ENCODE results near the gene TERB2. TPM values are rescaled to one million over a fixed set of nuclear protein-coding genes. Genes with fewer than 3 reads are reported as not detected.

TERB2 gene
- total RNA-seq, 1 donor from 2014 or later, result not detected

Other genes starting within 250 kb of the TERB2 start
- 3.0 TPM for gene PATL2, start 245.4 kb upstream of the TERB2 start, total RNA-seq
- 1,156 TPM for gene B2M, start 245.2 kb upstream of the TERB2 start, total RNA-seq
- gene TRIM69, start 220.2 kb upstream of the TERB2 start, total RNA-seq, result 55.2 TPM
- gene SORD, start 66.5 kb downstream of the TERB2 start, total RNA-seq, result 13.6 TPM
- gene DUOX2, start 157.5 kb downstream of the TERB2 start, total RNA-seq, result 0.05 TPM
- not detected for gene DUOXA2, start 157.6 kb downstream of the TERB2 start, total RNA-seq
- 0.59 TPM for gene DUOXA1, start 173.2 kb downstream of the TERB2 start, total RNA-seq
- gene DUOX1, start 173.3 kb downstream of the TERB2 start, total RNA-seq, result 0.50 TPM
- gene SHF, start 231.3 kb downstream of the TERB2 start, total RNA-seq, result 5.0 TPM